ENCODE measurements around the gene C1orf56. TPM values are rescaled to one million over a fixed set of nuclear protein-coding genes. Genes with fewer than 3 reads are reported as not detected.

C1orf56 gene
- polyA plus RNA-seq, 2 of the 4 experiments (the other 2 are of a cell fraction), result 2.9 to 6.6 TPM

DNA sequence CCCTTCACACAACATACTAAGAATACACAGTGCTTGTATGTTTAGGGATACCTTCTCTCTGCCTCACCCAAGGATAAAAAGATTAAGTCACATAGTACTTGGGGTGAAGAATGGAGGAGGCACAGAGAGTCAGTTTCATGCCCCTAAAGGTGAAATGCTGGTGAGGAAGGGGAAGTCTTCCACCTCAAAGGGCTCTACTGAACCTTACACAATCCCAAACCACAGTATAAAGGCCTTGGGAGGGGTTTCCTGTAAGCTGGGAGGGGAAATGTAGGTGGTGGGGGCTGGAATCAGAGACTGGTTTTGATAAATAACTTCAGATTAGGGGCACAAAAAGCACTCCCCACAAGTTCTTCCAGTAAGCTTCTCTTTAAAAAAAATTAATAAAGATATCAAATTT, 44.4 kb upstream of the C1orf56 start:
- Histone ChIP-seq H3K4me1 (peaks cover 20% of the 10 kb centered on the region), H3K4me3 (no peak overlapping the region), H3K9me3 (no peaks in the 10 kb centered on the region), H3K4me2 (no peak overlapping the region), H3K27ac (no peak overlapping the region)
- CTCF ChIA-PET, result interaction anchor here (24.0 kb wide), 1 partner anchor 18 kb away, joined by 586 read pairs; the partner anchor contains the start of genes ANXA9 and CERS2
- TF ChIP-seq NR3C1 (IDR thresholded peaks at IDR 0.05) (no peak), CEBPB (IDR thresholded peaks at IDR 0.05) (no peak), GATA3 (IDR thresholded peaks at IDR 0.05; ENCODE audit: borderline replicate concordance) (no peak)
- FAIRE-seq (no peak), ATAC-seq (no peak), DNase-seq (ENCODE audit: low read depth in 1 of 2, low spot score in 1 of 2) (no peak)
- POLR2A ChIA-PET, result no interaction called here

DNA sequence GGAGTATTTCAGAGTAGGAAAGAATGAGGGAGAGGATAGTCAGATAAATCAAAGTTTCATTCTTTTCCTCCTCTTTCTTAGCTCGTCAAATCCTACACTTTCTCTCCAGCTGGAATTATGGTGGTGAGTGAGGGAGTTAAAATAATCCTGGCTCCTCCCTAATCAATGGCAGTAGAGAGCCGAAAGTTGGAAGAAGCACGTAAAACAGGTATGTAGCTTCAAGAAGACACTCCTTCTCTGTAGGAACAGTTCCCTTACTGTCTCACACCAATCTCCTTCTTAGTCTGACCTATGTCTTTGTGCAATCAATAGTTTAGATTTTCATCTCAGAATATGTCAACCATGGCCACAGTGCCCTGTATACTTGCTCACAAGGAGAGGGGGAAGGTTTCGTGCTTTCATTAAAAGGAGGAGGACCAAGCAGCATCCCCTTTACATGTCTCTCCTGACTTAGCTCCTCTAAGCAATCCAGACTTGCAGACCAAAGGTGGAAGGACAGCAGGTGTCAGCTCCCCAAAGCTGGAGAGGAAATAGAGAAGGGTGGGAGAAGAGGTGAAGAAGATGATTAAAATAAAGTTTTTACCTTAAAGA, 41.7 kb upstream of the C1orf56 start:
- TF ChIP-seq EHMT2 (IDR thresholded peaks at IDR 0.05; ENCODE audit: low read depth), result no peak
- TF ChIP-seq, protein P1, sequence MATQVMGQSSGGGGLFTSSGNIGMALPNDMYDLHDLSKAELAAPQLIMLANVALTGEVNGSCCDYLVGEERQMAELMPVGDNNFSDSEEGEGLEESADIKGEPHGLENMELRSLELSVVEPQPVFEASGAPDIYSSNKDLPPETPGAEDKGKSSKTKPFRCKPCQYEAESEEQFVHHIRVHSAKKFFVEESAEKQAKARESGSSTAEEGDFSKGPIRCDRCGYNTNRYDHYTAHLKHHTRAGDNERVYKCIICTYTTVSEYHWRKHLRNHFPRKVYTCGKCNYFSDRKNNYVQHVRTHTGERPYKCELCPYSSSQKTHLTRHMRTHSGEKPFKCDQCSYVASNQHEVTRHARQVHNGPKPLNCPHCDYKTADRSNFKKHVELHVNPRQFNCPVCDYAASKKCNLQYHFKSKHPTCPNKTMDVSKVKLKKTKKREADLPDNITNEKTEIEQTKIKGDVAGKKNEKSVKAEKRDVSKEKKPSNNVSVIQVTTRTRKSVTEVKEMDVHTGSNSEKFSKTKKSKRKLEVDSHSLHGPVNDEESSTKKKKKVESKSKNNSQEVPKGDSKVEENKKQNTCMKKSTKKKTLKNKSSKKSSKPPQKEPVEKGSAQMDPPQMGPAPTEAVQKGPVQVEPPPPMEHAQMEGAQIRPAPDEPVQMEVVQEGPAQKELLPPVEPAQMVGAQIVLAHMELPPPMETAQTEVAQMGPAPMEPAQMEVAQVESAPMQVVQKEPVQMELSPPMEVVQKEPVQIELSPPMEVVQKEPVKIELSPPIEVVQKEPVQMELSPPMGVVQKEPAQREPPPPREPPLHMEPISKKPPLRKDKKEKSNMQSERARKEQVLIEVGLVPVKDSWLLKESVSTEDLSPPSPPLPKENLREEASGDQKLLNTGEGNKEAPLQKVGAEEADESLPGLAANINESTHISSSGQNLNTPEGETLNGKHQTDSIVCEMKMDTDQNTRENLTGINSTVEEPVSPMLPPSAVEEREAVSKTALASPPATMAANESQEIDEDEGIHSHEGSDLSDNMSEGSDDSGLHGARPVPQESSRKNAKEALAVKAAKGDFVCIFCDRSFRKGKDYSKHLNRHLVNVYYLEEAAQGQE (IDR thresholded peaks at IDR 0.05), result no peak
- no peak for TF ChIP-seq ZC3H11A (IDR thresholded peaks at IDR 0.05)
- TF ChIP-seq, protein P2, sequence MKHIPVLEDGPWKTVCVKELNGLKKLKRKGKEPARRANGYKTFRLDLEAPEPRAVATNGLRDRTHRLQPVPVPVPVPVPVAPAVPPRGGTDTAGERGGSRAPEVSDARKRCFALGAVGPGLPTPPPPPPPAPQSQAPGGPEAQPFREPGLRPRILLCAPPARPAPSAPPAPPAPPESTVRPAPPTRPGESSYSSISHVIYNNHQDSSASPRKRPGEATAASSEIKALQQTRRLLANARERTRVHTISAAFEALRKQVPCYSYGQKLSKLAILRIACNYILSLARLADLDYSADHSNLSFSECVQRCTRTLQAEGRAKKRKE (CRISPR knock-in tag; IDR thresholded peaks at IDR 0.05; ENCODE audit: low read depth), result no peak
- TF ChIP-seq, protein P3, sequence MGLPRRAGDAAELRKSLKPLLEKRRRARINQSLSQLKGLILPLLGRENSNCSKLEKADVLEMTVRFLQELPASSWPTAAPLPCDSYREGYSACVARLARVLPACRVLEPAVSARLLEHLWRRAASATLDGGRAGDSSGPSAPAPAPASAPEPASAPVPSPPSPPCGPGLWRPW (IDR thresholded peaks at IDR 0.05), result no peak
- POLR2A ChIA-PET, result interaction anchor here (0.6 to 1.7 kb wide), 5 partner anchors 36 to 376 kb away, joined by 3 to 8 read pairs (median 3); partner anchors contain the start of genes C1orf56 and ENSA
- peak overlapping the region; percentile 77 to 87 for H3K27ac ChIP-seq
- ATAC-seq (no peak), DNase-seq (ENCODE audit: low read depth in 1 of 2, low spot score in 1 of 2) (no peak), FAIRE-seq (no peak)
- H3K9me3 ChIP-seq, result no peaks in the 10 kb centered on the region
- CTCF ChIA-PET, result interaction anchor here (0.6 to 24.0 kb wide), 23 partner anchors 8 to 607 kb away, joined by 3 to 586 read pairs (median 4); partner anchors contain the start of genes ANXA9, C1orf56, CDC42SE1 and CERS2
- H3K4me1 ChIP-seq, result peaks cover 30% of the 10 kb centered on the region
- H3K4me2 ChIP-seq, result peak overlapping the region; percentile 90
- 78% methylated on average over 4 of the region's 4 CpGs for WGBS (ENCODE audit: missing lambda C conversion rate)
- peak overlapping the region; percentile 45 for H3K4me3 ChIP-seq

DNA sequence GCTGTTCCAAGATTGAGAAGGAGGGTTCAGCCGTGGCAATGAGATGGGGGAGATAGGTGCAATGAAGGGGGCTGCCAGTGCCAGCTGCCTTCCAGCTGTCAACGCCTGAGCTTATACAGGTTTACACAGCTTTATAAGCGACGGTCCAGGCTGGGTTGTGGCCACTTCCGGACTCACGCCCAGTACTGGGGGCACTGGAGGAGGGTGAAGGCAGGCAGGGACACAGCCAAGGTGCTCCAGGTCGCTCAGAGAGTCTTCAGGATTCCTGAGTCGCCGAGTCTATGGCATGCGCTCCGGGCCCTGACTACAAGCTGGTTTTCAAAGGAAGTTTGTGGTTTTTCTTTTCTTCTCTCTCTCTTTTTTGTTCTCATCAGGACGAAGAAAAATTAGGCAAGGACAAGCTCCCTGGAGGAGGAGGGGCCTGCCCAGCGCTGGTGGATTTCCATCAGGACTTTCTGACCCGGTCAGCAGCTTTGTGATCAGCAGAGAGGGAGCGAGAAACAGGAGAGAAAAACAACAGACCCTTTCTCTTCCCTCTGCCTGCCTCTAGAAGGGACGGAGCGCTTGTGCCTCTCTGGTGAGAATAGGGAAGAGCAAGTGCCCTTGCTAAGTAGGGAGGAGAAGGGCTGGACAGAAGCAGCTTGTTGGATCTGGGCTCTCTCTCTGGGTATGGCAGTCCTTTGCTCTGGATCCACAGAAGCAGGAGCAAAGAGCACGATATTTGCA, 41.1 kb upstream of the C1orf56 start, which contains the start of gene MINDY1:
MINDY1 (minus strand) TSS at position 576 of the 726 bp plus-strand sequence. CDS start 4,285 bp downstream, outside the sequence.
- TF ChIP-seq MAFK (IDR thresholded peaks at IDR 0.05; ENCODE audit: partially characterized antibody) (peak; percentile 26), RAD21 (conservative IDR thresholded peaks at IDR 0.05 in 1 of 2, IDR thresholded peaks at IDR 0.05 in 1 of 2) (peak; percentile 43 to 54; a peak in 4 of 5 replicates), FOXS1 (CRISPR knock-in tag; IDR thresholded peaks at IDR 0.05) (no peak), EP300 (IDR thresholded peaks at IDR 0.05) (no peak), ZSCAN20 (CRISPR knock-in tag; IDR thresholded peaks at IDR 0.05) (no peak)
- TF ChIP-seq, protein P4, sequence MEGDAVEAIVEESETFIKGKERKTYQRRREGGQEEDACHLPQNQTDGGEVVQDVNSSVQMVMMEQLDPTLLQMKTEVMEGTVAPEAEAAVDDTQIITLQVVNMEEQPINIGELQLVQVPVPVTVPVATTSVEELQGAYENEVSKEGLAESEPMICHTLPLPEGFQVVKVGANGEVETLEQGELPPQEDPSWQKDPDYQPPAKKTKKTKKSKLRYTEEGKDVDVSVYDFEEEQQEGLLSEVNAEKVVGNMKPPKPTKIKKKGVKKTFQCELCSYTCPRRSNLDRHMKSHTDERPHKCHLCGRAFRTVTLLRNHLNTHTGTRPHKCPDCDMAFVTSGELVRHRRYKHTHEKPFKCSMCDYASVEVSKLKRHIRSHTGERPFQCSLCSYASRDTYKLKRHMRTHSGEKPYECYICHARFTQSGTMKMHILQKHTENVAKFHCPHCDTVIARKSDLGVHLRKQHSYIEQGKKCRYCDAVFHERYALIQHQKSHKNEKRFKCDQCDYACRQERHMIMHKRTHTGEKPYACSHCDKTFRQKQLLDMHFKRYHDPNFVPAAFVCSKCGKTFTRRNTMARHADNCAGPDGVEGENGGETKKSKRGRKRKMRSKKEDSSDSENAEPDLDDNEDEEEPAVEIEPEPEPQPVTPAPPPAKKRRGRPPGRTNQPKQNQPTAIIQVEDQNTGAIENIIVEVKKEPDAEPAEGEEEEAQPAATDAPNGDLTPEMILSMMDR (IDR thresholded peaks at IDR 0.05), result peak; percentile 35; the same call in 2 of the 3 replicates
- TF ChIP-seq, protein P1 (IDR thresholded peaks at IDR 0.05), result peak; percentile 36; the same call in 1 of the 2 replicates
- peaks cover 36% of the 10 kb centered on the region for H3K4me1 ChIP-seq
- peak within 1 kb of the TSS; percentile 77 to 95 for H3K27ac ChIP-seq
- 8% methylated on average over 18 of the region's 18 CpGs for WGBS (ENCODE audit: missing lambda C conversion rate)
- peak within 1 kb of the TSS; percentile 90 for H3K4me2 ChIP-seq
- CTCF ChIA-PET, result interaction anchor here (0.7 to 24.0 kb wide), 24 partner anchors 9 to 608 kb away, joined by 3 to 586 read pairs (median 4); partner anchors contain the start of genes ANXA9, C1orf56, CDC42SE1 and CERS2
- no peaks in the 10 kb centered on the region for H3K9me3 ChIP-seq
- H3K4me3 ChIP-seq, result peak within 1 kb of the TSS; percentile 88
- peak; percentile 91 to 92 for ATAC-seq
- DNase-seq (ENCODE audit: low read depth in 1 of 2, low spot score in 1 of 2), result peak; percentile 85 to 95
- FAIRE-seq, result no peak
- POLR2A ChIA-PET, result interaction anchor here (0.5 to 1.7 kb wide), 9 partner anchors 25 to 438 kb away, joined by 3 to 8 read pairs (median 3); partner anchors contain the start of genes C1orf56, ENSA and MCL1
